GM19395 (cell line): Measurements from ENCODE around the gene CCL19.

ENCODE experiments used
- ATAC-seq: cut with Tn5 transposase; IDR thresholded peaks from one replicate; pipeline ENCODE4 v1.9.1; 2021; ENCODE audit warnings: mild to moderate bottlenecking, moderate library complexity; ENCODE audit not compliant: unreplicated experiment

CCL19 gene

GRCh38 chr9:34701023-34701768 lies 10.1 kb upstream of the CCL19 start:
- ATAC-seq = no peak

GRCh38 chr9:34694811-34695210 lies 3.7 kb upstream of the CCL19 start:
- no peak for ATAC-seq

DNA sequence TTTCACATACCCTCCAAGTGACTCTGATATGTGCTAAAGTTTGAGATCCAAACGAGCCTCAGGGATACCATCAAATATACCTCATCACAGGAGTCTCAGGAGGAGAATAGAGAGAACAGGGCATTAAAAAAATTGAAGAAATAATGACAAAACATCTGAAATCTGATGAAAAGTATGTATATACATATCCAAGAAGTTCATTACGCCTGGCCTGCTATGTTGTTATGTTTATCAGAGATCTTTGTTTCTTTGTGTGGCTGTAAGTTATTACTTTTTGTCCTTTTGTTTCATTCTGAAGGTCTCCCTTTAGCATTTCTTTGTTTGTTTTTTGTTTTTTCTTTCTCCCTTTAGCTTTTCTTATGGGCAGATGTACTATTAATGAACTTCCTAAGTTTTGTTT lies 2.5 kb upstream of the CCL19 start:
- ATAC-seq = no peak

DNA sequence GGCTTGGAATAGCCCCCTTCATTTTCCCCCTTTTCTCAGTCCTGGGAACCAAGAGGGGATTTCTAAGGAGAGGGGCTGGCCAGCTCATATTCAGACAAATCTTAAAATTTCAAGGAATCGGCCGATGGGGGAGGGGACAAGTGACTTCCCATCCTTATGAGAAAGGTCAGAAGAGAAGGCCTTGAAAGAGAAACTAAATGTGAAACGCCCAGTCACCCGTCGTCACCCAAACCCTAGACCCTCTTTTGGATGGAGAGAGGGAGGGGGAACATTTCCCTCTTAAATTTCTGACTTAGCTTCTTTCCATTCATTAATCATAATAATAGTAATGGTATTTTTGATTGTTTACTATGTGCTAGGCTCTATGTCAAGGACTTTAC lies 850 bp upstream of the CCL19 start:
- no peak for ATAC-seq

DNA sequence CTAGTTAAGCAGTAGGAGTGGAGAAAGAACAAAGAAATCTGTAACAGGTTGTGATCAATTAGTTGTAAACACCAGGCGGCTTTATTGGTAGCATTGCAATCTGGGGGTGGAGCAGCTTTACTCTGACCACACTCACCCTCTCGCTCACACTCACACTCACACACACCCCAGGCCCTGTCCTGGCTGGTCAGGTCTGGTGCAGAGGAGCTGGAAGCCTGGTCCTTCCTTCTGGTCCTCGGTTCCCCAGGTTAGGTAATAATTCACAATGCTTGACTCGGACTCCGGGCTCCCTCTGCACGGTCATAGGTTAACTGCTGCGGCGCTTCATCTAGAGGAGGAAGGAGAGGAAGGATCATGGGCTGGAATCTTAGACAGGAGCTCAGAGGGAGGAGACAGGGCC lies 1.6 kb downstream of the CCL19 start:
- no peak for ATAC-seq

GRCh38 chr9:34689116-34689470 lies 2.0 kb downstream of the CCL19 start:
- ATAC-seq = no peak

DNA sequence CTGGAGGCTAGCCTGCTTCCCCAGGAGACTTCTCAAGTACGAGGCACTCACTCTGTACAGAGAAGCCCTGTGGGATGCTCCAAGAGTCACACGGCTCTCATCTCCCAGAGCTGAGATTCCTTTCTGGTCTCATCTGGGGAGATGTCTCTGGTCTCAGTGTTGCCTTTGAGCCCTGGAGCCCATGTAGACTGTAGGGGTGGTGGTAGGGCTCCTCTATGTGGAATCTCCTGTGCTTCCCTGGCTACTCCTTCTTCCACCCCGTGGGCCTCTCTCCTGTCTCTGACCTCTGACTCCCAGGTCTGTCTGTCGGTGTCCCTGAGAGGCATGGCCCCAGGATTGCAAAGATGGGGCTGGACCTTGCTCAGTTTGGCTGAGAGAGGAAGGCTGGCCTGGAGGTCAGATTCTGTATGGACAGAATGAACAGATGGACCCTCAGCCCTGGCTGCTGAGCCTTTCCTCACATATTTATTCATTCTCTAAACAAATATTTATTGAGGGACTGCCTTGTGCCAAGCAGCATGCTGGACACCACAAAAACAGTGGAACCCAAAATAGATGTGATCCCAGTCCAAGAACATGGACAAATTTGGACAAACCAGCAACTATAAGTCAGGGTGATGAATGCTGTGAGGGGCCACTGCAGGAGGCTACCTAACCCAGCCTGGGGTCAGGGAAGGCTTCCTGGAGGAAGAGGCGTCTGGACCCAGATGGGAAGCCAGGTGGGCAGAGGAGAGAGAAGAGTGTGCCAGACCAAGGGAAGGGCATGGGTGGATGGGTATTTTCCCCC lies 2.6 kb downstream of the CCL19 start:
- ATAC-seq = no peak

DNA sequence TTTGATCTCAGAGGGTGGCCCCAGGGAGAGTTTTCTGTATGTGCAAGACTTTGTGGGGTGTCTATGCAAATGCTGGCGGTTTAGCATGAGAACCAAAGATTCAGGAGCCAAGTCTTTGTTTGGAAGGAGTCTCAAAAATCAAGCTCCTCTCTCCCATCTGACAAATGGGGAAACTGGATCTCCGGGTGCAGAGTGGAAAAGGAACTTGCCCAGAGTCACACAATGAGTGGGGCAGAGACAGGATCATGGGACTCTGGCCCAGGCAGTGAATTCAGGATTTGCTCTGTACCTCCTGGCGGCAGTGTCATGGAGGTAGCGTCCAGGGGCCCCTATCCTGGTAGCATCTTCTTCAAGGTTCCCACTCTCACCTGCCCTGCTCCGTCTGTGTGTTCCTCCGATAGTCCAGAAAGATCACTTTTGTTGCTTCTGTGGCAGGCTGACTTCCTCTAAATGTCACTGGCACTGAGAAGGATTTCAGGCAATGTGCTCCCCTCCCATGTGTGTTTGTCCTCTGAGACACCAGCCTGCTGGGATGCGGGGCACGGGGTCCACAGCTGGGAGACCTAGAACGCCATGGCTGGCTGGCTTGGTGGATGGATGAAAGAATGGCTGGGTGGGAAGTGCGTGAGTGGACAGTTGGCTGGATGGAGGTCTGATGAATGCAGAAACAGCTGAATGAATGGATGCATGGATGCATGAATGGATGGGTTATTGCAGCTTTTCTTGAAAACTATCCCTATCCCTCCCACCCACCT lies 3.6 kb downstream of the CCL19 start:
- ATAC-seq = no peak

DNA sequence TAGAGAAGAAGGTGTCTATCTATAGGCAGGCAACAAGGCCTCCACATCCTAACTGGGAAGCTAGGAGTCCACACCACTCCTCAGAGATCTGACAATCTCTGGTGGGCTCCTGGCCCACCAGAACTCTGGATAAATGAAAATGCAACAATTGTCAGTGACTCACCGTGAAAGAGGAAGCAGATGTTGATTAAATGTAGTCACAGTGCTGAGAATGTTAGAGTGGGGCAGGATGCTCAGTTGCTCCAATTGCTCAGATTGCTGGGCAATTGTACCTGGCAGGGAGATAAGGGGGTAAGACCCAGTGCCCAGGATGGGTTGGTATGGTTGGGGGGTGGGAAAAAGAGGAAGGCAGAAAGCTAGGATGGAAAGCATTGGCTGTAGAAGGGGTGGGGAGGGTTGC lies 4.3 kb downstream of the CCL19 start:
- ATAC-seq = no peak

DNA sequence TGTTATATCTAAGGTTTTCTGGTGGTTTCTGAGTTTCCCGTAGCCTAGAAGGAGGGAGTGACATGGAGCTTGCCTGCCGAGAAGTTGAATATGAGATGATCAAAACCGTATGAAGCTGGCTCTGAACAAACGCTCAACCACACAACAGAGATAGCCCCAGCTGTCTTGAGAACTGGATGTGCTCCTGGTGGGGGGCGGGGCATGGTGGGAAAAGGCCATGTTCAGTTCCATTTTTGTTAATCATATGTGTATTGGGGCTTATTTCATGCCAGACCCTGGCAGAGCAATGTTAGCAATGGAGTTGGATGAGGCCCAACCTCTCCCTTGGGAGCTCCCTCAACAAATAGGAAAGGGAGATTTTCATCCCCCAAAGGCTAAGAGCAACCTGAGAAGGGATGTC lies 4.8 kb downstream of the CCL19 start:
- no peak for ATAC-seq

GRCh38 chr9:34685591-34685990 lies 5.5 kb downstream of the CCL19 start:
- no peak for ATAC-seq

GRCh38 chr9:34684816-34685215 lies 6.3 kb downstream of the CCL19 start:
- ATAC-seq = no peak

GRCh38 chr9:34684145-34684544 lies 6.9 kb downstream of the CCL19 start:
- no peak for ATAC-seq

DNA sequence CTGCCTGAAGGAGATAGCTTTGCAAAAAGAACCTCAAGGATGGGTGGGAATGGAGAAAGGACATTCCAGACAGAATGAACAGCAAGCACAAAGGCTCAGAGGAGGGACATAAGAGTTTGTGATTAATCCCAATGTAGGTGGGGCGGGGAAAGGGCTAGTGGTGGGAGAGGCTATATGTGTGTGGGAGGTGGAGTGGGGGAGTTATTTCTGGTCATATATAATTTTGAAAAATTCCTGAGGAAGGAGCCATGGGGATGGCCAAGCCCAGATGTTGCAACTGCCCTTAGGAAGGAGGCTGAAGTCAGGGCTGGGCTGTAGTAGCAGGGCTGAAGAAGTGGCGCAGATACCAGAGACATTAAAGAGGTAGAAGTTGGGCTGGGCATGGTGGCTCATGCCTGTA lies 15.2 kb downstream of the CCL19 start:
- ATAC-seq = no peak

GRCh38 chr9:34675048-34675714 lies 15.9 kb downstream of the CCL19 start:
- no peak for ATAC-seq

DNA sequence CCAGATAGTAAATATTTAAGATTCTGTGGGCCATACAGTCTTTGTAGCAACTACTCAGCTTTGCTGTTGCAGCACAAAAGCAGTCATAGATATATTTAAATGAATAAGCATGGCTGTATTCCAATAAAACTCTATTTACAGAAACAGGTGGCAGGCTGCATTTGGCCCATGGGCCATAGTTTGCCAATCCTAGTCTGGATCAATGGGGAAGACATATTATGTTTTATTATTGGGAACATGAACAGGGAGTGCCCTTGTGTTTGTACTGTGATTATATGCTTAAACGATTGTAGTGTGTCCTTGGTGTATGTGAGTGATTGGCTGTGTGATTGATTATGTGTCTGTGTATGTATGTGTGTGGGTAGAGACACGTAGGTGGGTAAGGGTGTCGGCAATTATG lies 16.6 kb downstream of the CCL19 start:
- ATAC-seq = no peak

GRCh38 chr9:34671307-34671706 lies 19.8 kb downstream of the CCL19 start:
- no peak for ATAC-seq

GRCh38 chr9:34669809-34670562 lies 21.1 kb downstream of the CCL19 start:
- ATAC-seq = no peak

GRCh38 chr9:34665381-34666250 lies 25.5 kb downstream of the CCL19 start:
- ATAC-seq = peak; percentile 70

- peak; percentile 28 for ATAC-seq
These were observed 26.1 kb downstream of the CCL19 start for GRCh38 chr9:34665067-34665380.
